Transverse colon (tissue), 4 donors: ENCODE measurements around the gene C3orf20. TPM values are rescaled to one million over a fixed set of nuclear protein-coding genes. Genes with fewer than 3 reads are reported as not detected.

Experiments
- DNase-seq: peaks from one replicate; pipeline ENCODE4 v3.0.0-alpha.2; 2019
- H3K27ac ChIP-seq, 4 donors: fragments of 200-600 bp; sonication (generic); 2 replicates each; pipeline ENCODE4 v1.5.1; 2016 to 2018; ENCODE audit warnings: inconsistent platforms in 4 of 4
- H3K27me3 ChIP-seq: fragments of 200-600 bp; sonication (generic); 2 replicates; pipeline ENCODE4 v1.5.1; 2017; ENCODE audit warnings: inconsistent platforms
- H3K36me3 ChIP-seq, 4 donors: fragments of 200-600 bp; sonication (generic); 2 replicates each; pipeline ENCODE4 v1.5.1; 2017 to 2019; ENCODE audit warnings: inconsistent platforms in 4 of 4
- H3K4me1 ChIP-seq, 4 donors: fragments of 200-600 bp; sonication (generic); 2 replicates each; pipeline ENCODE4 v1.5.1; 2017 to 2020; ENCODE audit warnings: inconsistent platforms in 4 of 4
- H3K4me3 ChIP-seq, 4 donors: fragments of 200-600 bp; sonication (generic); 1 replicate in 1 of 4; 2 replicates in 3 of 4; pipeline versions ENCODE4 v1.5.1 to v1.6.1; 2017 to 2019; ENCODE audit warnings: inconsistent platforms in 4 of 4
- H3K9me3 ChIP-seq, 2 donors: fragments of 200-600 bp; sonication (generic); 2 replicates each; pipeline ENCODE4 v1.5.1; 2017 to 2019; ENCODE audit warnings: inconsistent platforms in 2 of 2
- EP300 ChIP-seq: sonication (generic); formaldehyde crosslinking; IDR thresholded peaks from one replicate; pipeline ENCODE4 v1.6.1; 2017; ENCODE audit warnings: antibody characterized with exemption, low read depth
- POLR2A ChIP-seq: fragments of 450-650 bp; IDR thresholded peaks from one replicate; pipeline ENCODE4 v1.6.1; 2016; ENCODE audit warnings: antibody characterized with exemption, mild to moderate bottlenecking, moderate library complexity
- POLR2AphosphoS5 ChIP-seq, 3 donors: sonication (generic); formaldehyde crosslinking; IDR thresholded peaks; one replicate each; pipeline ENCODE4 v1.6.1; 2016; ENCODE audit warnings: antibody characterized with exemption in 3 of 3
- WGBS, 2 donors: methylation state at CpG; one replicate each; pipeline ENCODE4 v1.1.5; 2018; ENCODE audit warnings: low coverage in 1 of 2; 5-methylcytosine and 5-hydroxymethylcytosine counted together
- in situ Hi-C, 4 donors: fragments of 200-750 bp; cut with MboI; loops; one replicate each; pipeline versions ENCODE4 v1.15.0 to v1.15.1; 2017; ENCODE audit warnings: low sequenced_read_pairs in 3 of 4, low pct_ligation_motif_present in 1 of 4, low pct_unique_long_range_greater_than_20kb in 1 of 4
- intact Hi-C: fragments of 100-400 bp; cut with DNase I; formaldehyde crosslinking; loops from one replicate; pipeline ENCODE4 v1.15.1; 2023; ENCODE audit warnings: low total_unique reads
- total RNA-seq, 4 donors: library from RNA; depleted of rRNA; stranded (reverse); fragments of >200 nt; gene quantifications; one replicate each; pipeline ENCODE4 v1.1.0, GENCODE V29; 2016
- TF ChIP-seq, protein P1 (sequence below), 5 experiments: fragments of 200-600 bp in 3 of 5; fragments of 450-650 bp in 2 of 5; sonication (generic) in 3 of 5; IDR thresholded peaks; 1 replicate in 2 of 5; 2 replicates in 3 of 5; pipeline ENCODE4 v1.5.1; 2016 to 2017; ENCODE audit warnings: antibody characterized with exemption in 5 of 5, inconsistent platforms in 3 of 5, mild to moderate bottlenecking in 2 of 5, moderate library complexity in 1 of 5

C3orf20 gene
- total RNA-seq, 4 donors from 2014 or later = not detected

DNA sequence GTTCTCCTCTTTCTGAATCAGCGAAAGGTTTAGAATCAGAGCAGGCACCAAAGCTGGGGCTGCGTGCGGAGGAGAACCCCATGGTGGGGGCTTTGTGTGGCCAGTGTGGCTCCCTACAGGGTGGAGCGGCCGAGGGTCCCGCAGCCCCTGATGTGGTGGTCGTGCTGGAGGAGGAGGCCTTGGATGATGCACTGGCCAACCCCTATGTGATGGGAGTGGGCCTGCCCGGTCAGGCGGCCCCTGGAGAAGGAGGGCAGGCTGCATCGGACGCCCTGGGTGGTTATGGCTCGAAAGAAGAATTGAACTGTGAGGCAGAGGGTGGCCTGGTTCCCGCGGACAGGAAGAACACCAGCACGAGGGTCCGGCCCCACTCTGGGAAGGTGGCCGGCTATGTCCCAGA lies 145.2 kb downstream of the C3orf20 start:
- Histone ChIP-seq H3K4me1 (peaks cover 0 to 7% (median 0%) of the 10 kb centered on the region in 4 donors), H3K36me3 (no peaks in the 10 kb centered on the region), H3K27ac (no peak overlapping the region), H3K9me3 (no peaks in the 10 kb centered on the region), H3K27me3 (peaks cover 8% of the 10 kb centered on the region), H3K4me3 (no peak overlapping the region)
- TF ChIP-seq EP300 = no peak
- TF ChIP-seq, protein P1, sequence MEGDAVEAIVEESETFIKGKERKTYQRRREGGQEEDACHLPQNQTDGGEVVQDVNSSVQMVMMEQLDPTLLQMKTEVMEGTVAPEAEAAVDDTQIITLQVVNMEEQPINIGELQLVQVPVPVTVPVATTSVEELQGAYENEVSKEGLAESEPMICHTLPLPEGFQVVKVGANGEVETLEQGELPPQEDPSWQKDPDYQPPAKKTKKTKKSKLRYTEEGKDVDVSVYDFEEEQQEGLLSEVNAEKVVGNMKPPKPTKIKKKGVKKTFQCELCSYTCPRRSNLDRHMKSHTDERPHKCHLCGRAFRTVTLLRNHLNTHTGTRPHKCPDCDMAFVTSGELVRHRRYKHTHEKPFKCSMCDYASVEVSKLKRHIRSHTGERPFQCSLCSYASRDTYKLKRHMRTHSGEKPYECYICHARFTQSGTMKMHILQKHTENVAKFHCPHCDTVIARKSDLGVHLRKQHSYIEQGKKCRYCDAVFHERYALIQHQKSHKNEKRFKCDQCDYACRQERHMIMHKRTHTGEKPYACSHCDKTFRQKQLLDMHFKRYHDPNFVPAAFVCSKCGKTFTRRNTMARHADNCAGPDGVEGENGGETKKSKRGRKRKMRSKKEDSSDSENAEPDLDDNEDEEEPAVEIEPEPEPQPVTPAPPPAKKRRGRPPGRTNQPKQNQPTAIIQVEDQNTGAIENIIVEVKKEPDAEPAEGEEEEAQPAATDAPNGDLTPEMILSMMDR (IDR thresholded peaks at IDR 0.05) = no peak
- TF ChIP-seq POLR2AphosphoS5 (IDR thresholded peaks at IDR 0.05) = no peak
- no peak for TF ChIP-seq POLR2A
- WGBS, 2 donors = 85 to 93% methylated on average over 8 to 17 of the region's 17 CpGs
- in situ Hi-C loops = no loop called here
- no peak for DNase-seq
- intact Hi-C loops = no loop called here

DNA sequence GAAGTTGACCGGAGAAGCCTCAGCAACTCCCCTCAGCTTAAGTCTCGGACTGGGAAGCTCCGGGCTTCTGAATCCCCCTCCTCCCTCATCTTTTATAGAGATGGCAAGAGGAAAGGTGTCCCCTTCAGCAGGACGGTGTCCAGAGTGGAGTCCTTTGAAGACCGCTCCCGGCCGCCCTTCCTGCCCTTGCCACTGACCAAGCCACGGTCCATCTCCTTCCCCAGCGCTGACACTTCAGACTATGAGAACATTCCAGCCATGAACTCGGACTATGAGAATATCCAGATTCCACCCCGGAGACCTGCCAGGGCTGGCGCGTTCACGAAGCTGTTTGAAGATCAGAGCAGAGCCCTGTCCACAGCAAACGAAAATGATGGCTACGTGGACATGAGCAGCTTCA lies 146.2 kb downstream of the C3orf20 start:
- no peak overlapping the region for H3K27ac ChIP-seq
- WGBS, 2 donors = 85% methylated on average over 16 of the region's 16 CpGs; no CpG with 5 or more reads in 1 of the 2 donors
- H3K4me1 ChIP-seq = peaks cover 0 to 7% (median 0%) of the 10 kb centered on the region in 4 donors
- TF ChIP-seq EP300 (no peak), POLR2AphosphoS5 (IDR thresholded peaks at IDR 0.05) (no peak), POLR2A (no peak)
- TF ChIP-seq, protein P1 (IDR thresholded peaks at IDR 0.05) = no peak
- peaks cover 8% of the 10 kb centered on the region for H3K27me3 ChIP-seq
- intact Hi-C loops = no loop called here
- H3K4me3 ChIP-seq = no peak overlapping the region
- no peaks in the 10 kb centered on the region for H3K9me3 ChIP-seq
- in situ Hi-C loops = no loop called here
- DNase-seq = no peak
- no peaks in the 10 kb centered on the region for H3K36me3 ChIP-seq

DNA sequence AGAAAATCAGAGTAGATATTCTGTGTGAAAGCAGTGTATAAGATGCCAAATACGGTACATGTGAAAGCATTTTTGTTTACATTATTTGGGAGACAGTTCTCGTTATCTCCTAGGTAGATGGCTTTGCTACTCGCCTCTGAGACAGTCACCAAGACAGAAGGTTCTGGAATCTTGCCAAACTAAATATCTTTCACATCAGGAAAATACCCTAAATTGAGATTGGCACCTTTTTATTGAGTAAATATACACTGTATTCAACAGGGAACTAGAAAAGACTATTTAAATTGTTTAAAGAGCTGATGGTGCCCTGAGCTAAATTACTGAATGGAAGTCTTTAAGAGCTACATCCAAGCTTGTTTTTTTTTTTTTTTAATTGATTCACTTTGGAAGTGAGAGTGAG lies 147.2 kb downstream of the C3orf20 start:
- intact Hi-C loops (no loop called here), in situ Hi-C loops (no loop called here)
- Histone ChIP-seq H3K9me3 (no peaks in the 10 kb centered on the region), H3K27ac (no peak overlapping the region), H3K27me3 (peaks cover 8% of the 10 kb centered on the region), H3K4me1 (peaks cover 0 to 7% (median 0%) of the 10 kb centered on the region in 4 donors), H3K4me3 (no peak overlapping the region), H3K36me3 (no peaks in the 10 kb centered on the region)
- 53 to 63% methylated on average over 3 of the region's 3 CpGs for WGBS, 2 donors
- TF ChIP-seq POLR2A (no peak), POLR2AphosphoS5 (IDR thresholded peaks at IDR 0.05) (no peak), EP300 (no peak)
- TF ChIP-seq, protein P1 (IDR thresholded peaks at IDR 0.05) = no peak
- DNase-seq = no peak

Other genes with a start within 250 kb of the C3orf20 start
- gene GRIP2, start 134.8 kb upstream of the C3orf20 start, total RNA-seq = under 1 TPM in 2 of 4 donors, not detected in 2; 0.27 to 0.40 TPM
- 10 to 100 TPM; 29.2 to 84.8 (median 35.9) TPM for gene CCDC174, start 23.4 kb upstream of the C3orf20 start, total RNA-seq
- 10 to 100 TPM in 2 of 4 donors, 1 to 10 TPM in 2; 5.6 to 15.9 (median 10.2) TPM for gene FGD5, start 143.8 kb downstream of the C3orf20 start, total RNA-seq